Erythroblast (primary cell): ENCODE measurements around the gene NOL12.

Experiments used
- GATA1 ChIP-seq: IDR thresholded peaks from 2 replicates; pipeline ENCODE4 v1.6.1; 2011; ENCODE audit warnings: low read depth, mild to moderate bottlenecking, control low read depth, low read length, moderate library complexity
- POLR2A ChIP-seq: IDR thresholded peaks from 2 replicates; pipeline ENCODE4 v1.6.1; 2011; ENCODE audit warnings: mild to moderate bottlenecking, low read length

DNA sequence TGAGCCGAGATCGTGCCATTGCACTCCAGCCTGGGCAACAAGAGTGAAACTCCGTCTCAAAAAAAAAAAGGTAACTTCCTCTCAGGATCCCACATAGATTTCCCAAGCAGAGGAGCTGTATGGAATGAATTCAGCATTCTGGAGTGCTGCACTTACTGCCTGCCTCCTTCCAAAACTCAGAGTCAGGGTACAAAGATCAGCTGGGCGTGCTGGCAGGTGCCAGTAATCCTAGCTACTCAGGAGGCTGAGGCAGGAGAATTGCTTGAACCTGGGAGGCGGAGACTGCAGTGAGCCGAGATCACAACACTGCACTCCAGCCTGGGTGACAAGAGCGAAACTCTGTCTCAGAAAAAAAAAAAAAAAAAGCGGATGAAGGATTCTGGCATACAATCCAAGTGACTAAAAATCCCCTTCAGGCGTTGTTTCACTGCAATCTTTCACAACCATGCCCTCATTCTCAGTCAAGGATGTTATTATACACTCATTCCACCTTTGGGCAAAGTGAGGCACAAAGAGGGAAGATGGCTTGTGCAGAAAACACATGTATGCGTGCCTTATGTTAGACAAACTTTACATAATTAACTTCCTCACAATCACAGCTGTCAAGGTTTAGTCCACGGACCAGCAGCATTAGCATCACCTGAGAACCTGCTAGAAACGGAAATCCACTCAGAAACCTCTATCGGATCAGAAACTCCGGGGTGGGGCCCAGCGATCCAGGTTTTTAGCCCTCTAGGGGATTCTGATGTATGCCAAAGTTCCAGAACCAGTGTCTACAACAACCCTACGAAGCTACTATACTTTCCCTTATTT is 1.1 kb upstream of the NOL12 start:
- no peak for TF ChIP-seq POLR2A
- no peak for TF ChIP-seq GATA1
